ENCODE data around the gene CCDC110.

Gene CCDC110

DNA sequence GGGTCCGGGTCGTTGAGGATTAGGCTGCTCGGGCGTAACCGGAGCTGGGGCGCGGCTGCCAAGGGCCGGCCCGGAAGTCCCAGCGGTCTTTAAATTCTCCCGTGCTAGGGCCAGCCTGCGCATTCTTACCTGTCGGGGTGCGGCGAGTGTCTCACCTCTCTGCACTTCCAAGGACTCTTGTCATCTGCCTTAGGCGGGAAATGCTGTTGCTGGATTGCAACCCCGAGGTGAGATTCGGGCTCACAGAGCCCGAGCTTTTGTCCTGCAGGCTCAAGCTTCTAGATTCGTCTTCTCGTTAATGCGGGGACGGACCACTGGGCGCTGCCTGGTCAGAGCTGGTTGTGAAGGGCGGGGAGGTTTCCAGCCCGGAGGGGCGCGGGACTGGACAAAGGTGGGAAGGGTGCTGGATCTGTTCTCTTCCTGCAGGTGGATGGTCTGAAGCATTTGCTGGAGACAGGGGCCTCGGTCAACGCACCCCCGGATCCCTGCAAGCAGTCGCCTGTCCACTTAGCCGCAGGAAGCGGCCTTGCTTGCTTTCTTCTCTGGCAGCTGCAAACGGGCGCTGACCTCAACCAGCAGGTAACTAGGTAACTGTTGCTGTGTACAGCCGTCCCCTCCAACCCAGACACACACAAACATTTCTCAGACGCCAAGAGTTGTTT lies 74.7 kb downstream of the CCDC110 start, which contains the start of gene ANKRD37:
Gene ANKRD37, plus strand, starts transcription at position 118 of the 662 bp plus-strand sequence. Its CDS starts 83 bp downstream, at position 201.
- H3K4me3 ChIP-seq (replicated peaks; ENCODE audit: insufficient read depth, low read length): peak within 1 kb of the TSS; percentile 87

DNA sequence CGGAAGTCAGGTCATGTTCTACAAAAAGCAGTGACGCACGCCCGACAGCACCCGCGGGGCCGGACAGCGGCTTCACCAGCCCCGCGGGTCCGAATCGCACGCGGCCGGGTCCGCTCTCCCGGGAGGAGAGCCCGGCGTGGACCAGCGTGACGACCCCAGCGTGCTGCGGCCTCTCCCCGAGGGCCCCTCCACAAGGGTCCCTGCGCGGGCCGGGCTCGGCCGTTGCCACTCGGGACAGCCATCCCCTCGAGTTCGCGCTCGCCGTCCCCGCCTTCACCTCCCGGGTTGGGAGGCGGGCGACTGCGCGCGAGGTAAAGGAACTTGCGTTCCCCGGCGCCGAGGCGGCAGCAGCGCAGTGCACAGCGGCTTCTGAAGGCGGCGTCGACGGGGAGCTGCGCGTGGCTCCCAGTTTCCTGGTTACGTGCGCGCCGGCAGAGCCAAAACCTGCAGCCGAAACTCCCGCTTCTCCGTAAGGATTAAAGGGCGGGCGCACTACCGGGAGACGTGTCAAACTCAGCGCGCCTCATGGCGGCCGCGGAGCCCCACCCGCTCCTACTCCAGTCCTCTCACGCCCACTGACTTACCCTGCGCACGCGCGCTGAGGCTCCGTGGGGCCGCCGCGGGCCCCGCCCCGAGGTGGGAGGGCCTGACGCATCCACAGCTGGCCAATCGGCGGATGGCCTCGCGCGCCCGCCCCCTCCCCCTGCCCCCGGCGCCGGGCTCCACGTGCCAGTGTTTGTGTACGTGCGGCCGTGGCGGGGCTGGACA lies 75.4 kb downstream of the CCDC110 start:
- Histone ChIP-seq H3K4me3 (replicated peaks; ENCODE audit: insufficient read depth, low read length) (peak overlapping the region; percentile 87), H3K27ac (replicated peaks) (peak overlapping the region; percentile 70), H3K27me3 (ENCODE audit: insufficient read depth, poor library complexity, severe bottlenecking) (no peaks in the 10 kb centered on the region)
- TF ChIP-seq, protein P1, sequence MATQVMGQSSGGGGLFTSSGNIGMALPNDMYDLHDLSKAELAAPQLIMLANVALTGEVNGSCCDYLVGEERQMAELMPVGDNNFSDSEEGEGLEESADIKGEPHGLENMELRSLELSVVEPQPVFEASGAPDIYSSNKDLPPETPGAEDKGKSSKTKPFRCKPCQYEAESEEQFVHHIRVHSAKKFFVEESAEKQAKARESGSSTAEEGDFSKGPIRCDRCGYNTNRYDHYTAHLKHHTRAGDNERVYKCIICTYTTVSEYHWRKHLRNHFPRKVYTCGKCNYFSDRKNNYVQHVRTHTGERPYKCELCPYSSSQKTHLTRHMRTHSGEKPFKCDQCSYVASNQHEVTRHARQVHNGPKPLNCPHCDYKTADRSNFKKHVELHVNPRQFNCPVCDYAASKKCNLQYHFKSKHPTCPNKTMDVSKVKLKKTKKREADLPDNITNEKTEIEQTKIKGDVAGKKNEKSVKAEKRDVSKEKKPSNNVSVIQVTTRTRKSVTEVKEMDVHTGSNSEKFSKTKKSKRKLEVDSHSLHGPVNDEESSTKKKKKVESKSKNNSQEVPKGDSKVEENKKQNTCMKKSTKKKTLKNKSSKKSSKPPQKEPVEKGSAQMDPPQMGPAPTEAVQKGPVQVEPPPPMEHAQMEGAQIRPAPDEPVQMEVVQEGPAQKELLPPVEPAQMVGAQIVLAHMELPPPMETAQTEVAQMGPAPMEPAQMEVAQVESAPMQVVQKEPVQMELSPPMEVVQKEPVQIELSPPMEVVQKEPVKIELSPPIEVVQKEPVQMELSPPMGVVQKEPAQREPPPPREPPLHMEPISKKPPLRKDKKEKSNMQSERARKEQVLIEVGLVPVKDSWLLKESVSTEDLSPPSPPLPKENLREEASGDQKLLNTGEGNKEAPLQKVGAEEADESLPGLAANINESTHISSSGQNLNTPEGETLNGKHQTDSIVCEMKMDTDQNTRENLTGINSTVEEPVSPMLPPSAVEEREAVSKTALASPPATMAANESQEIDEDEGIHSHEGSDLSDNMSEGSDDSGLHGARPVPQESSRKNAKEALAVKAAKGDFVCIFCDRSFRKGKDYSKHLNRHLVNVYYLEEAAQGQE (IDR thresholded peaks at IDR 0.05; ENCODE audit: insufficient replicate concordance, low read depth): peak; percentile 91
- TF ChIP-seq SPI1 (IDR thresholded peaks at IDR 0.05; ENCODE audit: borderline replicate concordance, low read depth) (no peak), POLR2AphosphoS5 (IDR thresholded peaks at IDR 0.05; ENCODE audit: low read depth) (peak; percentile 78), GABPA (IDR thresholded peaks at IDR 0.05; ENCODE audit: low read depth) (peak; percentile 68)
- TF ChIP-seq, protein P2, sequence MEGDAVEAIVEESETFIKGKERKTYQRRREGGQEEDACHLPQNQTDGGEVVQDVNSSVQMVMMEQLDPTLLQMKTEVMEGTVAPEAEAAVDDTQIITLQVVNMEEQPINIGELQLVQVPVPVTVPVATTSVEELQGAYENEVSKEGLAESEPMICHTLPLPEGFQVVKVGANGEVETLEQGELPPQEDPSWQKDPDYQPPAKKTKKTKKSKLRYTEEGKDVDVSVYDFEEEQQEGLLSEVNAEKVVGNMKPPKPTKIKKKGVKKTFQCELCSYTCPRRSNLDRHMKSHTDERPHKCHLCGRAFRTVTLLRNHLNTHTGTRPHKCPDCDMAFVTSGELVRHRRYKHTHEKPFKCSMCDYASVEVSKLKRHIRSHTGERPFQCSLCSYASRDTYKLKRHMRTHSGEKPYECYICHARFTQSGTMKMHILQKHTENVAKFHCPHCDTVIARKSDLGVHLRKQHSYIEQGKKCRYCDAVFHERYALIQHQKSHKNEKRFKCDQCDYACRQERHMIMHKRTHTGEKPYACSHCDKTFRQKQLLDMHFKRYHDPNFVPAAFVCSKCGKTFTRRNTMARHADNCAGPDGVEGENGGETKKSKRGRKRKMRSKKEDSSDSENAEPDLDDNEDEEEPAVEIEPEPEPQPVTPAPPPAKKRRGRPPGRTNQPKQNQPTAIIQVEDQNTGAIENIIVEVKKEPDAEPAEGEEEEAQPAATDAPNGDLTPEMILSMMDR (IDR thresholded peaks at IDR 0.05; ENCODE audit: insufficient read depth, low read length): no peak
- DNase-seq (ENCODE audit: low read depth in 1 of 2, low spot score in 1 of 2): peak; percentile 81 to 93

More for the DNA sequence above, 74.7 kb downstream of the CCDC110 start, which contains the start of gene ANKRD37:
- TF ChIP-seq, protein P1 (IDR thresholded peaks at IDR 0.05; ENCODE audit: insufficient replicate concordance, low read depth): peak; percentile 41
- TF ChIP-seq SPI1 (IDR thresholded peaks at IDR 0.05; ENCODE audit: borderline replicate concordance, low read depth) (no peak), POLR2AphosphoS5 (IDR thresholded peaks at IDR 0.05; ENCODE audit: low read depth) (no peak), GABPA (IDR thresholded peaks at IDR 0.05; ENCODE audit: low read depth) (no peak)
- TF ChIP-seq, protein P2 (IDR thresholded peaks at IDR 0.05; ENCODE audit: insufficient read depth, low read length): no peak
- Histone ChIP-seq H3K27ac (replicated peaks) (peak within 1 kb of the TSS; percentile 70), H3K27me3 (ENCODE audit: insufficient read depth, poor library complexity, severe bottlenecking) (no peaks in the 10 kb centered on the region)
- no peak for DNase-seq (ENCODE audit: low read depth in 1 of 2, low spot score in 1 of 2)

DNA sequence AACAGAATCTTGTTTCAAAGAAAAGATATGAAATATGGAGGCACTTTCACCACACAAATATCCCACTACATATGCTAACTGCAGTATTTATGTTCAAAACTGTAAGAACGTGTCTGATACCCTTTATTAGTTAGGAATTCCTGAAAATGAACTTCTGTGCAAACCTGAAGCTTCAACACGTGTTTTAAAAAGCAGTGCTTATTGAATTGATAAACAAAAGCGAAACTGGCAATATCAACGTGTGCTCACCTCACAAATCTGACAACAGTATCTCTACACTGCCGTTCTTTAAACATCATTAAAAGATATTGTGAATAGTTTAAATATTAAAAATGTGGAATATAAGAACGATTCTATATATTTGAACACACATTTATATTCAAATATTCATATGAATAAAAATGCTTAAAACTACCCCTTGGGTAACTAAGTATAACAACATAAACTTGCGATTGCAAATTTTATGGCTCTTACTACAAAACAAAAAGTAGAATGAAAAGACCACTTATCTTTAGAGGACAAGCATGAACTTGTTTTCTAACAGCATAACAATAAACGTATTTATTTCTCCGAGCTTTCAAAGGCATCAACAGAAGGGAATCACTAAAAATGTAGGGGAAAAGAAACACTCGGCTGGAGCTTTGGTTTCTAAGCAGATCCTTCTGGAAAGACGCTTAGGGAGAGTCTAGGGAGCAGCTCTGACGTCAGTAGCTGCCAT lies 76.1 kb downstream of the CCDC110 start, which contains the start of gene LRP2BP:
Gene LRP2BP, minus strand, starts transcription at position 687 of the 718 bp plus-strand sequence. CDS start 17,738 bp downstream, outside the sequence.
- TF ChIP-seq SPI1 (IDR thresholded peaks at IDR 0.05; ENCODE audit: borderline replicate concordance, low read depth) (no peak), POLR2AphosphoS5 (IDR thresholded peaks at IDR 0.05; ENCODE audit: low read depth) (no peak)
- TF ChIP-seq, protein P2 (IDR thresholded peaks at IDR 0.05; ENCODE audit: insufficient read depth, low read length): no peak
- TF ChIP-seq, protein P1 (IDR thresholded peaks at IDR 0.05; ENCODE audit: insufficient replicate concordance, low read depth): no peak
- Histone ChIP-seq H3K27ac (replicated peaks) (peak within 1 kb of the TSS; percentile 70), H3K4me3 (replicated peaks; ENCODE audit: insufficient read depth, low read length) (peak within 1 kb of the TSS; percentile 87), H3K27me3 (ENCODE audit: insufficient read depth, poor library complexity, severe bottlenecking) (no peaks in the 10 kb centered on the region)
- DNase-seq (ENCODE audit: low read depth in 1 of 2, low spot score in 1 of 2): no peak
